Neural crest cell (in vitro differentiated cells): ENCODE results near the gene KLHDC7B. TPM values are rescaled to one million over a fixed set of nuclear protein-coding genes. Genes with fewer than 3 reads are reported as not detected.

Experiments used
- DNase-seq: peaks from one replicate; pipeline ENCODE4 v3.0.0; 2021; ENCODE audit warnings: low read depth, mixed read lengths, low spot score
- H3K27ac Mint-ChIP-seq: one replicate; pipeline ENCODE4 v1.8.0; 2021; ENCODE audit warnings: mild to moderate bottlenecking, mixed read lengths; ENCODE audit not compliant: unreplicated experiment
- H3K27me3 Mint-ChIP-seq: 2 replicates; pipeline ENCODE4 v1.8.0; 2021; ENCODE audit warnings: low read depth, mild to moderate bottlenecking, mixed read lengths
- H3K36me3 Mint-ChIP-seq: 2 replicates; pipeline ENCODE4 v1.8.0; 2021; ENCODE audit warnings: low read depth, mild to moderate bottlenecking, mixed read lengths
- H3K4me1 Mint-ChIP-seq: 2 replicates; pipeline ENCODE4 v1.8.0; 2021; ENCODE audit warnings: mixed read lengths
- H3K4me3 Mint-ChIP-seq: one replicate; pipeline ENCODE4 v1.8.0; 2021; ENCODE audit warnings: mild to moderate bottlenecking, mixed read lengths
- H3K9me3 Mint-ChIP-seq: 2 replicates; pipeline ENCODE4 v1.8.0; 2021; ENCODE audit warnings: mixed read lengths
- total RNA-seq: library from RNA; stranded (reverse); gene quantifications from 2 replicates; pipeline ENCODE4 v1.2.1, GENCODE V29; 2021
- TF ChIP-seq, protein P1 (sequence below): fragments of 200-600 bp; sonication (generic); conservative IDR thresholded peaks from 2 replicates; pipeline ENCODE4 v1.5.0; 2021; ENCODE audit warnings: antibody characterized with exemption, mild to moderate bottlenecking

KLHDC7B gene
- total RNA-seq, 1 donor from 2014 or later = 0.07 TPM

GRCh38 chr22:50546326-50547262 lies 895 bp downstream of the KLHDC7B start:
- H3K4me3 Mint-ChIP-seq = no peak overlapping the region
- peaks cover 8% of the 10 kb centered on the region for H3K27me3 Mint-ChIP-seq
- TF ChIP-seq, protein P1, sequence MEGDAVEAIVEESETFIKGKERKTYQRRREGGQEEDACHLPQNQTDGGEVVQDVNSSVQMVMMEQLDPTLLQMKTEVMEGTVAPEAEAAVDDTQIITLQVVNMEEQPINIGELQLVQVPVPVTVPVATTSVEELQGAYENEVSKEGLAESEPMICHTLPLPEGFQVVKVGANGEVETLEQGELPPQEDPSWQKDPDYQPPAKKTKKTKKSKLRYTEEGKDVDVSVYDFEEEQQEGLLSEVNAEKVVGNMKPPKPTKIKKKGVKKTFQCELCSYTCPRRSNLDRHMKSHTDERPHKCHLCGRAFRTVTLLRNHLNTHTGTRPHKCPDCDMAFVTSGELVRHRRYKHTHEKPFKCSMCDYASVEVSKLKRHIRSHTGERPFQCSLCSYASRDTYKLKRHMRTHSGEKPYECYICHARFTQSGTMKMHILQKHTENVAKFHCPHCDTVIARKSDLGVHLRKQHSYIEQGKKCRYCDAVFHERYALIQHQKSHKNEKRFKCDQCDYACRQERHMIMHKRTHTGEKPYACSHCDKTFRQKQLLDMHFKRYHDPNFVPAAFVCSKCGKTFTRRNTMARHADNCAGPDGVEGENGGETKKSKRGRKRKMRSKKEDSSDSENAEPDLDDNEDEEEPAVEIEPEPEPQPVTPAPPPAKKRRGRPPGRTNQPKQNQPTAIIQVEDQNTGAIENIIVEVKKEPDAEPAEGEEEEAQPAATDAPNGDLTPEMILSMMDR = no peak
- no peak for DNase-seq
- H3K27ac Mint-ChIP-seq = no peak overlapping the region
- no peaks in the 10 kb centered on the region for H3K4me1 Mint-ChIP-seq
- no peaks in the 10 kb centered on the region for H3K36me3 Mint-ChIP-seq
- no peaks in the 10 kb centered on the region for H3K9me3 Mint-ChIP-seq

DNA sequence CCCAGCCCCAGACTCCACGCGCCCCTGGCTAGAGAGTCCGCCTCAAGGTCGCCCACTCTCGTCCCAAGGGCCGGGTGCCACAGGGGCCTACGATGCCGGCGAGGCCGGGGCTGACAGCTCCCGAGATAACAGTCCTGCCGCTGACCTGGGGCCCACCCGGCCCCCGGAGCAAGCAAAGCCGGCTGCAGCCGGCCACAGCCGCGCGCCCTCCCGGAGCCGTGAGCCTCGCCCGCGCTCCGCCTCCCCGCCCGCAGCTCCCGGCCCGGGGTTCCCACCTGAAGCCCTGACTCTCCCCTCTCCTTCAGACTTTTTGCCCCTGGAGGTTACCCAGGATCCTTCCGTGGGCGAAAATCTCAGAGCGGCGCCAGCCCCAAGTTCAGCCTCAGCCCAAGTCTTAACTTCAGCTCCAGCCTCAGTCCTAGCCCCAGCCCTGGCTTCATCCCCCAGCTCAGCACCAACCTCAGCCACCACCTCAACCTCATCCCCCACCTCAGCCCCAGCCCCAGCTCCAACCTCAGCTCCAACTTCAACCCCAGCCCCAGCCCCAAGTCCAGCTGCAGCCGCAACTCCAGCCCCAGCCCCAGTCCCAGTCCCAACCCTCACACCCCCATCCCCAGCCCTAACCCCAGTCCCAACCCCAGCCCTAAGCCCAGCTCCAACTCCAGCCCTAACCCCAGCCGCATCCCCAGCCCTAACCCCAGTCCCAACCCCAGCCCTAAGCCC lies 1.7 kb downstream of the KLHDC7B start:
- TF ChIP-seq, protein P1 = no peak
- Mint-ChIP-seq H3K4me3 (no peak overlapping the region), H3K36me3 (no peaks in the 10 kb centered on the region), H3K4me1 (no peaks in the 10 kb centered on the region), H3K27me3 (peaks cover 3% of the 10 kb centered on the region), H3K9me3 (no peaks in the 10 kb centered on the region), H3K27ac (no peak overlapping the region)
- no peak for DNase-seq

- no peaks in the 10 kb centered on the region for H3K4me1 Mint-ChIP-seq
- no peaks in the 10 kb centered on the region for H3K36me3 Mint-ChIP-seq
- H3K9me3 Mint-ChIP-seq = no peaks in the 10 kb centered on the region
- TF ChIP-seq, protein P1 = no peak
- H3K27me3 Mint-ChIP-seq = no peaks in the 10 kb centered on the region
- H3K4me3 Mint-ChIP-seq = no peak overlapping the region
- no peak for DNase-seq
- no peak overlapping the region for H3K27ac Mint-ChIP-seq
These were observed 2.6 kb downstream of the KLHDC7B start for GRCh38 chr22:50548040-50548920.

GRCh38 chr22:50548921-50549790 lies 3.5 kb downstream of the KLHDC7B start:
- no peak overlapping the region for H3K27ac Mint-ChIP-seq
- no peaks in the 10 kb centered on the region for H3K36me3 Mint-ChIP-seq
- TF ChIP-seq, protein P1 = no peak
- no peak for DNase-seq
- H3K9me3 Mint-ChIP-seq = no peaks in the 10 kb centered on the region
- no peak overlapping the region for H3K4me3 Mint-ChIP-seq
- H3K4me1 Mint-ChIP-seq = no peaks in the 10 kb centered on the region
- H3K27me3 Mint-ChIP-seq = no peaks in the 10 kb centered on the region
